Head of caudate nucleus (tissue), 42 donors: ENCODE measurements around the gene FOXP4.

Source experiments
- DNase-seq, 42 donors: peaks; one replicate each; pipeline versions ENCODE4 v3.0.0 to v3.0.0-alpha.2; 2020 to 2021; ENCODE audit warnings: mixed read lengths in 7 of 42
- intact Hi-C: fragments of 100-400 bp; cut with DNase I; formaldehyde crosslinking; loops from one replicate; pipeline ENCODE4 v1.15.0; 2022

The FOXP4 gene

DNA sequence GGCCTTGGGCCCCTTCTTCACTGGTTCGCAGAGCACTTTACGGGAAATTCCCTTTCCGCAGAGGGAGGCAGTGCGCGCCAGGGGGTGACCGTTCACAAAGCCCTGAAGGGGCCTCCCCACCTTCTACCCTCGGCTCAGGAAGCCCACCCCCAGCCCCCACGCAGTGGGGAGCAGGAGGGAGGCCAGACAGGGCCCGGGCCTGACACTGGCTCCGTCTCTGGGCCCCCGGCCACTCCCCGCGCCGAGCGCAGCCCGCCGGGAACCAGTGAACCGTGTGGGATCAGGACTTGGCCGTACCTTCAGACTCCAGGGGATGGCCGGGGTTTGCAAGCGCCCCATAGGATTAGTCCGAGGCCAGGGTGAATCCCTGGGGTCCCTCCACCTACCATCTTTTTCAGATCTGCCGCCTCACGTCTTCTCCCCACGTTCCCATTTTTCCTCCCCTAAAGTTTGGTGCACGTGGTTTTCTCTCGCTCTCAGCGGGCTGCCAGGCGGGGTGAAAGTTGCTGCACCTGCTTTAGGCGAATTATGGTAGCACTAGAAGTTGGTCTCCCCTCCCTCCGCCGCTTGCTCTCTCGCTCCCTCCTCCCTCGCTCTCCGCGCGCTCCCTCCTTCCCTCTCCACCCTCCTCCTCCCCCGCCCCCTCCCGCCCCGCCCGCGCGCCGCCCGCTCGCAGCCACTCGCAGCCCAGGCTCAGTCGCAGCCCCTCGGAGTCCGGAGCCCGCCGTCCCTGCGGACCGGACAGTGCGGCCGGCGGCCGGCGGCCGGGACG is at the start of gene FOXP4:
Gene FOXP4 (plus strand): TSS at position 679 of the 772 bp plus-strand sequence. CDS start 19,380 bp downstream, outside the sequence.
- DNase-seq: peak; percentile 76 to 98 (median 94)
- intact Hi-C loops: loop anchor here (5.0 kb wide), 2 partner anchors 46 to 119 kb away; no protein-coding TSS in a partner anchor

GRCh38 chr6:41497573-41497972 is 48.6 kb upstream of the FOXP4 start:
- DNase-seq: no peak
- intact Hi-C loops: no loop called here

DNA sequence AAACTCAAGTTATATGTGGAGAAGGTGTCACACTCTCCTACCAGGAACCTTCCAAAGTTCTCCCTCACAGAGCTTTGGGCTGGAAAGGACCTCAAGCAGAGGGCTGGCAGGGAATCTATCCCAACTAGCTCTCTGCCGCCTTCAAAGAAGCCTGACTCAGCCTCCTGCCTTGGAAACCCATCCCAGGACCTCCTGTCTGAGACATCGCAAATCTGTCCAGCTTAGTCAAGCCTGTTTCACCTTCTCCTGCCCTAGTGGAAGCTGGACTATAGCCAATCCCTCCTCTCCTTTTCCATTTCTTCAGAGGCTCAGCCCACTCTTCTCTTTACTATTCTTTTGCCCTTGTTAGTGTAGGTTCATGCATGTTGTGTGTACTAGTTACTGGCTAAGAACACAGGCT is 48.2 kb upstream of the FOXP4 start:
- intact Hi-C loops: no loop called here
- no peak for DNase-seq

DNA sequence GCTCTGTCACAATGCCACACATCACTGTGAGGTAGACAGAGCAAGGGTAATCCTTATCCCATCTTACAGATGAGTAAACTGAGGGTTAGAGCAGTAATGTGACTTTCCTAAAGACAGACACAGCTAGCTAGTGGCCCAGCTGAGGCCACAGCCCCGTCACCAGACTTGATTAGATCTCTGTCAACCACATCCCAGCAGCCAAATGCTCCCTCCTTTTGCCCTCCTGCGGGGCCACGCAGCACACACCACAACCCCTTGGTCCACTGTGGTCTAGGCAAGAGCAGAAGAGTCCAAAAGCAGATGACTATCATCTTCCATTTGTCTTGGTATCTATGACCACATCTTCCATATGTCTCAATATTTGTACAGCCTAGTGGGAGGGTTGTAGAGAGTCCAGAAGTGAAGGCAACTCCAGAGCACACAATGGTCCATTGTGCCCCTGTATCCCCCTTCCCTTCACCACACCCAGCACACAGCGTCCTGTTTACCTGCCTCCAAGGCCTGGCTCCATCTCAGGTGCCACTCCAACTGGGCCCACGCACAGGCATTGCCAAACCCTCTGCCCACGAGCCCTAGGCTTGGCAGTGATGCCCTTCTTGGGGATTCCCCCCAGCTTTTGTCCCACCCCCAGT is 47.1 kb upstream of the FOXP4 start:
- no peak for DNase-seq
- intact Hi-C loops: no loop called here

DNA sequence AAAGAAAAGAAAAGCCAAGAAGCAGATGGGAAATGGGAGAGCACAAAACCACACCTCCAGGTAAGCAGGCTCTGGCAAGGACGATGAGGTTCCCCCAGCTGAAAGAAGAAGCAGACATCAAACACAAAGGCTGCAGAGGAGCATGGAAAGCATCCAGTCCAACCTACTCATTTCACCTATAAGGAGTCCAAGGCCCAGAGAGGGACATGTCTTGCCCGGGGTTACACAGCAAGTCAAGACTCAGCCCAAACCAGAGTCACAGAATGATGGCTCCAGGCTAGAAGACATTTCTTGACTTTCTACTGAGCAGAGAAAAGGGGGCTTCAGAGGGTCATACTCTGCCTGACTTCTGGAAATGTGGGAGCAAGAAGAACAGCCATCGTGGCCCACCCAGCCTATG is 45.6 kb upstream of the FOXP4 start:
- intact Hi-C loops: no loop called here
- DNase-seq: no peak

GRCh38 chr6:41502566-41502916 is 43.6 kb upstream of the FOXP4 start:
- no peak for DNase-seq

DNA sequence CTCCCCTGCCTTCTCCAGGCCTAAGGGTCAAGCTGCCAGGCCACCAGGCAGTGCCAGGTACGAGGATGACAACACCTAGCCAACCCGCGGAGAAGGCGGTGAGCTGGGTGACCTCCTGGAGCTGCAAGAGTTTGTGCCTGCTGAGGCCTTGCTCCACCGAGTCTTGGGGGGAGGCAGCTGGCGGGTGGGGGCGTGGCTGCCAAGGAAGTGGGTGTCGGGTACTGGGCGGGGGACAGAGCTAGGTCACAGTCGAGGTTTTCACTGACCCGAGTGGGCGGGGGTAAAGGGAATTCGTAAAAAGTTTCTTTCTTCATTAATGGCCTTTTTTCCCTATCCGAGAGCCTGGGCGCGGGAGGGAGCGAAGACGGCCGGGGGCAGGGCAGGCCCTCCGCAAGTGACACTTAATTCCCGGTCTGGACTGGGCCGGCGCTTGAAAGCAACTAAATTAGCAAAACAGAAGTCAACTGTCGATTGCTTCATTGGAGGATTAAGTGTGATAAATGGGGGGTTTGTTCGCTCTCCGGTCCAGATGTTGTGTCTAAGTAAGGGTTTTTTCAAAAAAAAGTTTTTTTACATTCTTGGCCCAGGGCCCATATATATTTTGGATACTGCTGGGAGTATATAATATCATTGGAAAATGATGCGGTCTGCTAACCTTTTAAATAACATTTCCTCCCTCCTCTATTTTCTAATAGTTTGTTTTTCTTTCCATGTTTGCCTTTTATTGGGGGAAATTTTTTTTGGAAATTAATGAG is 43.1 kb upstream of the FOXP4 start:
- peak in 11 of 42 donors; percentile 5 to 48 (median 20) for DNase-seq
- intact Hi-C loops: no loop called here

More at GRCh38 chr6:41502566-41502916, 43.6 kb upstream of the FOXP4 start:
- intact Hi-C loops: no loop called here

GRCh38 chr6:41503827-41504465 is 42.2 kb upstream of the FOXP4 start:
- intact Hi-C loops: no loop called here
- DNase-seq: peak in 21 of 42 donors; percentile 12 to 58 (median 33)

GRCh38 chr6:41504466-41505121 is 41.6 kb upstream of the FOXP4 start:
- DNase-seq: peak in 2 of 42 donors; percentile 2 to 13
- intact Hi-C loops: no loop called here

DNA sequence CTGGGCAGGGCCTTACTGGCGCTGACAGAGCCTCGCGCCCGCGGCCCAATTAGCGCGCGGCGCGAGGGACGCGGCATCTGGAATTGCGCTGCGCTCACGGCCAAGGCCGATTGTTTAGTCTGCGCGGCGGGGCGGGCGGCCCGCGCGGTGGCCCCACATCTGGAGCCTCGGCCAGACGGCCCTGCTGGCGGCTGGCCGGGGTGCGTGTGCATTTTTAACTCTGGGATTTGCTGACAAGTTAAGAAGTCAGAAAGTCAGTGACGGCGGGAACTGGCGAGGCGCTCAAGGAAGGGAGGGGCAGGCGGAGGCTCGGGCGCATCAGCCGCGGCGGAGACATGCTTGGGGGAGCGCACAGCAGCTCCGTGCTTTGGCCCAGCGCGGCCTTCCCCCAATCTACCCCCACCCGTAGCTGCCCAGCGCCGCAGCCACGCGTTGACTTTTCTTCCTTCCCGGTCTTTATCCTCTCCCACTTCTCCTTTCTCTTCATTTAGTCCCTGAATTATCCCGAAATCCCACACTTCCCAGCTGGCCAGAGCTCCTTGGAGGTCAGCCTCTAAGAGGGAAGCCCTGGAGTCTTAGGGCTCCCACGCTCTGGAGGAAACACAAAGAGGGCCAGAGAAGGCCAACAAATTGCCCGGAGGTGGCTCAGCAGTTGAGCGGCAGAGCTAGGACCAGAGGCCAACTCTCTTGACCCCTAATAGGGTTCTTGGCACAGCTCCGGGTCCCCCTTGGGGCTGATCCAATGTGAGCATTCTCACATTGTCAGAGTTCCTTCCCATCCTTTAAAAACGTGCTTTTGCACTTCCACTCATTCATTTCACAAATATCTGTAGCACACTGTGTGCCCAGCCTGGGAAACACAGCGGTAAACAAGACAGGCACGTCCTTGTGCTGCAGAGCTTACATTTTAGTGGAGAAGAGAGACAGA is 40.8 kb upstream of the FOXP4 start:
- intact Hi-C loops: no loop called here

GRCh38 chr6:41508479-41508878 is 37.7 kb upstream of the FOXP4 start:
- intact Hi-C loops: no loop called here
- no peak for DNase-seq

More for the DNA sequence above, 40.8 kb upstream of the FOXP4 start:
- peak in 37 of 42 donors; percentile 17 to 68 (median 41) for DNase-seq

DNA sequence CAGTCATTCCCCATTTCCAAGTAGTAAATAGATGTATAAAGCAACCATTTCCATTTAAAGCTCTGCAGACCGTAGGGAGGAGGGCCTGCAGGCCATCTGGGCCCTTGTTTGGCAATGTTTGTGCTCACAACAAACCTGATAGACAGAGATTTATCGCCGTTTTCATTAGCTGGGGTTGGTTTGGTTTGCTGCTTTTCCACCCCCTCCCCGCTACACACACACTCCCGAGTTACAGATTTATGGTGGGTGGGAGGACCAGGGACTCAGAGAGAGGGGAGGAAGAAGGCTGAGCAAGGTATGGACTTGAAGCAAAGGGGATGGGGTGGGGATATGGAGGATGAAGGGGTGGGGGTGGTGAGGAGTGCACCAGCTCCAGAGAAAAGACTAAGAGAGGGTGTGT is 36.6 kb upstream of the FOXP4 start:
- DNase-seq: no peak
- intact Hi-C loops: no loop called here

DNA sequence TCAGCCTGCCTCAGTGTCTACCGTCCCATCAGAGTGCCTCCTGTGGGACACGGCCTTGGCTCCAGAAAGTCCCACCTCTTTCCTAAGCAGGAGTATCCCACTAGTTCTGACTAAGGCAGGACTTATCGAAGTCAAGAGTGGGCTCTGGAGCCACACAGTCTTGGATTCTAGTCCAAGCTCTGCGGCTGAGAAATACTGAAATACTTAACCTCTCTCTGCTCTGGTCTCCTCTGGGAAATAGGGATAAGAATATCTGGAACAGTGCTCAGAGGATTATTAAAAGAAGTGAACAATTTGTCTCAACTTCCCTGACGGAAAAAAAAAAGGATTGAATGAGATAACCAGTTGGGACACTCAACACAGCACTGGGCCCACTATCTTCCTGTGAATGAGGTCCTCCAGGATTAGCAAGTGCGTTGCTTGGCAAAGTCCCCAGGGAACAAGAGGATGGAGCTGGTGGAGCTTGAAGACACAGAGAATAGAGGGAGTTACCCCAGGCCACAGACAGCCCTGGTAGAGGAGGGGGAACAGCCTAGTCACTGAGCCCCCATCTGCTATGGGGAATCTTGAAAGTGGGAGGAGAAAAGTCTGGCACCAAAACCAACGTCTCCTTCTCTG is 34.6 kb upstream of the FOXP4 start:
- intact Hi-C loops: no loop called here

DNA sequence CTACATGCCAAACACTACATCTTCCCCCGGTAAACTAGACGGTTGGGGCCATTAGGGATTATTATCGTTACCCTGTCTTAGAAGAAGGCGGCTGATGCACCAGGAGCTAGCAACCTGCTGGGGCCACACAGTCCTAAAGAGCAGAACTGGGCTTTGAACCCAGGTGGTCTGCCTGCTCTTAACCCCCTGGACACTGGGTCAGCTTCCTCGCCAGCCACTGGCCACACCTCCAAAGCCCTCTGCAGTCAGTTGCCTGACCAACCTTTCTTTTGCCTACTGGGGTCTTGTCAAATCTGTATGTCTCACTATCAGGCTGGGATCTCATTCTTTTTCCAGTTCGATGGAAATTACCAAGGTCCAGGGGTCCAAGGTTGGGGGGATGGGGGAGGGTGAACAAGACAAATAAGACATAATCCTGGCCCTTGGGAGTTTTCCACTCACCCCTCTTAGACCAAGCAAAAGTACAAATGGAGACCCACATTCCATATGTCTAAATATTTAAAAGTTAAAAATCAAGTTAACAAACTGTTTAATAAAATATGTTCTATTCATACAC is 34.0 kb upstream of the FOXP4 start:
- no peak for DNase-seq
- intact Hi-C loops: no loop called here

More for the DNA sequence above, 34.6 kb upstream of the FOXP4 start:
- no peak for DNase-seq

DNA sequence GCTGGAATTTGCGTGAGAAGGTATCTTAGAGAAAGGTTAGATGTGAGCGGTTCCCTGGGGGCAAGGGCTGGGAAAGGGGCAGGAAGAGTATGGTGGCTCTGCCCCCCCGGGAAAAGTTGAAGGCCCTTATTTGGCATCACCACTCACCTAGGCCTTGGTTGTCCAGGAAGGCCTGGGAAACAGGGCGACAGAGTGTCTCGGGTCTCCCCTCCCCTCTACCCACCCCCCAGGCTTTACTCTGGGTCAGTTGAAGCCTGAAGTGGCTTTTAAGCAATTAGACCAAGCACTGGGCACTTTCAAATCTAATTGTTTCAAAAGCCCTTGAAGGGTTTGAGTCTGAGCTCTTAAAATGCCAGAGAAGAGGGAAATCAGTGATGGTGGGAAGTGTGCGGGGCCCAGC is 30.2 kb upstream of the FOXP4 start:
- intact Hi-C loops: no loop called here
- DNase-seq: no peak

DNA sequence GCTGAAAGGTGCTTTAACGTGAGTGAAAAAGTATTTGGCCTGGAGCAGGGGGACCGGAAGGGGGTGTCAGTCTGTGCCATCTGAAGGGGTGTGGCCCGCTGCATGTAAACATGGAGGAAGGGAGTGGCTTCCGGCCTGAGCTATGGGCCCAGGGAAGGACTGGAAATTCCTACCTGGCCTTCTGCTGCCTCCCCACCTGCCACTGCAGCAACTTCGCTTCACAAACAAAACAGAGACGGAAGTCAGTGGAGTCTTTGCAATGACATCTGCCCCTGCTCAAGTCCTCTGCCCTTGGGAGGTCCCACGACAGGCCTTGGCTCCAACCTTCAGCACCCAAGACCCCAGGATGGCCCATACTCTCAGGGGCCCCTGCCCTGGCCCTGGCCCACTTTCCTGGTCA is 28.1 kb upstream of the FOXP4 start:
- no peak for DNase-seq
- intact Hi-C loops: no loop called here

GRCh38 chr6:41519305-41519744 is 26.9 kb upstream of the FOXP4 start:
- intact Hi-C loops: no loop called here
- DNase-seq: no peak
